T-helper 22 cell (primary cell): Measurements from ENCODE around the gene JMJD1C.
"Not testable (repeated sequence)": the region's sequence is repeated elsewhere in the genome, so short reads cannot be mapped to it uniquely, and the experiment has no call there.

Experiments
- DNase-seq: peaks from one replicate; pipeline ENCODE4 v3.0.0-alpha.2; 2020; ENCODE audit warnings: low read depth

The JMJD1C gene

DNA sequence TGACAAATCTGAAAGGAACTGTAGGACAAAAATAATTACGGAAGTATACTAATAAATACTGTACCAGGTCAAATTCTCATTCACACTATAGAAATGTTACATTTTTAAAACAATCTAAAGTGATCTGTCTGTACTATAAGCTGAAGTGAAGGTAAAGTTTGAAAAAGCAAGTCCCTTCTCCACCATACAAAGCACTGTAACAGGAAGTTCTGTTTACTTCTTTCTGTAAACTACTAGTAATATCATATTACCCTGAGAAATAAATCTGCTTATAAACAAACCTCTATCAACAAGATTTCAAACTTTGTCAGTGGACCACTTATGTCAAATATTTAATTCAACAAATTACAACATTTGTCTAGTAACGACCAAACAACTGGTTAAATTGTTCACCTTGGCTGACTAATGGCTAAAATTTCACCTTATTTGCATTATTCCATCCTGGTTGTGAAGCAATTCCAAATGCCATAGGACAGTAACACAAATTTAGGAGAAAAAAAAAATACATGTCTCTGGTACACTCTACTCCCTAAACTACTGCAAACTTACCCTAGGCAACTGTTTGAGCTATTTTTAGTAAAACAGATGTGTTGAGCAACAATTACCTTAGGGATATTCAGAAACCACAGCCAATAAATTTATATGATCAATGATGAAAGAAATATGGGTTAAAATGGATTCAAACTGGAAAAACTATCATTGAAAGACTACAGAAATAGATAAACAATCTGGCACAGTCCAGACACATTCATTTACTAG lies 206.7 kb downstream of the JMJD1C start:
- no peak for DNase-seq

DNA sequence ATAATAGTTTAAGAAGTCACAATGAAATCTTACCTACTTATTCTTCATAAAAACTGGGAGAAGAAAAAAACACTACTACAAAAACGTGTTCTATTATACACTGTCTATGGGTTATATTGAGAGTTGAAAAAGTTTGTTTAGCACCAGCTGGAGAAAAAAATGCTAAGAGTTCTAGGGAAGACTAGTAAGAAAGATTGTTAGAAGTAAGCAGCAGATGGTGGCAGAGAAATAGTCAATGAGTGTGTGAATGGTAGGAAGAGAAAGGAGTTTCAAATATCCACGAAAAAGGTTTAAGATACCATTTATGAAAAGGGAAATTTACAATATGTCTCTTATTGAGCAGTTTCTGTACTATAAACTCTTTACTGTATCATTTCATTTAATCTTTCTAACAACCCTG lies 208.0 kb downstream of the JMJD1C start:
- DNase-seq = no peak

DNA sequence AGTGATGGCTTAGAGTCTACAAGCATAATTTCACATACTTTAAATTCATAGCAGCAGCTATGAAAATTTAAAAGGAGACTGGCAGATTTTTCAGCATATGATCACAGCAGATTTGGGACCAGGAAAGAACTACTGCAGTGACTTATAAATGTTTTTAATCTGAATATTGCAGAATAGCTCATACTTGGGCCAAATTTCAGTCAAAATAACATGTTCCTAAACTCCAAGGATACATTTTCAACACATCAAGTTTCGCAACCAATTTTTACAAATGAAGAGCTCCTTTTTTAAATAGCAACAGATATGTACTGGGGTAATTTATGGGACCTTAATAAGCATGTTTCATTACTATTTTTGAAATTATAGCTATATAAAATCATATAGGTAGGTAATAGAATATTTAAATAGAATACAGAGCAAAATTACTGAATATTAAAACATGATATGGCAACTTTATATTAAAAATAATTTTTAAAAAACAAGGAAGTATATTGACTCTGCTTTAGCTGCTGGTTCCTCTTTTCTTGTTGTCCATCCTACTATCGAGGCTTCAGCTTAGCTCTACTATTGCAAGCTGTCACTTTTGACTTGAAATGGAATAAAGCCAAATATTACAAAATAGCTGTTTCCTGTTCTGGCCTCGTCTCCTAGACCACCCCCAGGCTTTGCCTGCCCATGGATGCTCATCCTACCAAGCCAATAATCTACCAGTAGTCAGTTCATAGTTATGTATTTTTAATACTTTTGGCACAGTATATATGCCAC lies 209.6 kb downstream of the JMJD1C start:
- no peak for DNase-seq

DNA sequence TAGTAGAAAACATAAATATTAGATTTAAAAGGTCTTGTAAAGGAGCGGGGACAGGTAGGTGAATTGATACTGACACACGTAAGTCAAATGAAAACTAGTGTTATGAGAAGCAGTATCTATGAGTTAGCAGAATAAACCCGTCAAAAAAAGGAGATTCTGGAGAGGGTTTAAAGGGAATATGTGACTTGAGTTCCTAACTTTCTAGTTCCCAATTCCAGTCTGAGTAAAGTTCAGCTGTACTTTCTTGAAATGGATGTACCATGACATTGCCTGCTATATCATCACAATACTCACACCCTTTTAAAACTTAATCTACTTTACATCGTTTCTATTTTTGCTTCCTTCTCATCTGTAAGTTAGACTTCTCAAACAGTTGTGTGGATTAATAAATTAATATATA lies 210.5 kb downstream of the JMJD1C start:
- DNase-seq = no peak

DNA sequence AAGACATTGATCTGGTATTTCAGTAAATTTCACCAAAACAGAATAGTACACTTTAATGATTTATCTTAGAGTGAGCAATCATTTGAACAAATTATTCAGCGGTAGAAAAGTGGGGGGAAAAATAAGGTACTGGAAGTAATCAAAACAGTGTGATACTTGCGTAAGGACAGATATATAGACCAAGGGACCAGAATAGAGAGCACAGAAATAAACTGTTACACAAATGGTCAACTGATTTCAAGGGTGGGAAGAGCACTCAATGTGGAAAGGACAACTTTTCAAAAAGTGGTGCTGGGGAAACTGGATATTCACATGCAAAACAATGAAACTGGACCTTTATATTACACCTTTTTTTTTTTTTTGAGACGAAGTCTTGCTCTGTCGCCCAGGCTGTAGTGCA lies 212.7 kb downstream of the JMJD1C start:
- DNase-seq = no peak

DNA sequence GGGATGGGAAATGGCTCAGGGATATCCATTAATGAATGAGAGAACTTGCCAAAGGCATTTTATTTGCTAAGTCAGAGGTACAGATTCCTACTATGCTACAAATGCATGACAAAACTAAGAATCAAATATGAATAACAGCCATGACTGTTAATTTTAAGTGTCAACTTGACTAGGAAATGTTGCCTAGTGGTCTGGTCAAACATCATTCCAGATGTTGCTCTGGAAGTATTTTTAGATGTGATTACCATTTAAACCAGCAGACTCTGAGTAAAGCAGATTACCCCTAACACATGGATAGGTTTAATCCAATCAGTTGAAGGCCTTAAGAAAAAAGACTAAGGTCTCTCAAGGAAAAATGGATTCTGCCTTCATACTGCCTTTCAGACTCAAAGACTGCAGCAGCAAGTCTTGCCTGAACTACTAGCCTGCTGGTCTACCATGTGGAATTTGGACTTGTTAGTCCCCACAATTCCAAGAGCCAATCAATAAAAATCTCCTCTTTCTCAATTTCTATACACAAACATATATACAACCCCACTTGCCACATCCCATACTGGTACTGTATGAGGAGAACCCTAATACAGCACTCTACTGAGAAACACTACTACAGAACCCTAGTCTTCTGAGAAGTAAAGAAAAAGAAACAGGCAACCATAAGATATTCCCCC lies 213.5 kb downstream of the JMJD1C start:
- DNase-seq = no peak

DNA sequence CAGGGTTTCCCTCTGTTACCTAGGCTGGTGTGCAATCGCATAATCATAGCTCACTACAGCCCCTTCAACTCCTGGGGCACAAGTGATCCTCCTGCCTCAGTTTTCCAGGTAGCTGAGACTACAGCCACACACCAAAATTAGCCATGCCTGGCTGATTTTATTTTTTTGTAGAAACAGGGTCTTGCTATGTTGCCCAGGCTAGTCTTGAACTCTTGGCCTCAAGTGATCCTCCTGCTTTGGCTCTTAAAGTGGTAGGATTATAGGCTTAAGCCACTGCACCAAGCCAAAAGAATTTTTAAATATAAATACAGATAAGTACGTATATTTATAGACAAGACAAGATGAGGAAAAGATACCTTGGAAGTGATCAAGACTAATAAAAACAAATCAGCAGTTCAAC lies 215.7 kb downstream of the JMJD1C start:
- DNase-seq = no peak

DNA sequence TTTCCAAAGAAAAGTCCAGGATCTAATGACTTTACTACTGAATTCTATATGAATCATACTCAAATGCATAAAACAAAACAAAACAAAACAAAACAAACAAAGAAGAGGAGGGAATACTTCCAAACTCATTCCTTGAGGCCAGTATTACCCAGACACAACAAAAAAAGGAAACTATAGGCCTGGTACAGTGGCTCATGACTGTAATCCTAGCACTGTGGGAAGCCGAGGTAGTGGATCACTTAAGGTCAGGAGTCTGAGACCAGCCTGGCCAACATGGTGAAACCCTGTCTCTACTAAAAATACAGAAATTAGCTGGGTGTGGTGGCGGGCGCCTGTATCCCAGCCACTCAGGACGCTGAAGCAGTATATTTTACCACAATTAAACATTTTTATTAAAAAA lies 218.0 kb downstream of the JMJD1C start:
- no peak for DNase-seq

DNA sequence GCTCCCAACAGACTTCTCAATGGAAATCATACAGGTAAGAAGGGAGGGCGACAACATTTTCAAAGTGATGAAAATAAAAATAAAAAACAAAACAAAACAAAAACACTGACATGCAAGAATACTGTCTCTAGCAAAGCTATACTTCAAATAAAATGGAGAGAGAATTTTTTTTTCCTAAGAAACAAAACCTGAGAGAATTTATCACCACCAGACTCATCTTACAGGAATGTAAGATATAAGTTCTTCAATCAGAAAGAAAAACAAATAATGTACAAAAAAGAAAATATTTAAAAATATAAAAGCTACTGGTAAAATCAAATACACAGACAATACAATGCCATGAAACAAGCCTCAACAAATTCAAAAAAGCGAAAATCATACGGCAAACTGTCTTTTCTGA lies 219.4 kb downstream of the JMJD1C start:
- no peak for DNase-seq

DNA sequence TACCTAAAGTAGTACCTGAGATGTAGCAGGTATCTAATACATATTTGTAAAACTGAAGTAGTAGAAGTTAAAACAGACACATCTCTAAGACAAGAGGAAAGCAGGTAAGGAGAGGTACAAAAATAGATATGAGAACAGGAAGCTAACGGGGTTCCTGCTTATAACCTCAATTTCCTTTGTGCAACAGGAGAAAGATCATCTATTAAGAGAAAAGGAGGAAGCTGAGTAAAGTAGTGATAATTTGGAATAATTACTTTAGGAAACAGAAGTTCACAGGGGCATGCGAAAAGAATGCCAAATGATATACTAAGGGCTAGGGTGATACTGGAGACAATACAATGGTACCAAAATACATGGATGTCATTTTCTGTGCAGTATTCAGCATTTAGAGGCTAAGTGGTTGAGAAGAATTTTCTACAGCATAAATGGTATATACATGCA lies 223.9 kb downstream of the JMJD1C start:
- no peak for DNase-seq

DNA sequence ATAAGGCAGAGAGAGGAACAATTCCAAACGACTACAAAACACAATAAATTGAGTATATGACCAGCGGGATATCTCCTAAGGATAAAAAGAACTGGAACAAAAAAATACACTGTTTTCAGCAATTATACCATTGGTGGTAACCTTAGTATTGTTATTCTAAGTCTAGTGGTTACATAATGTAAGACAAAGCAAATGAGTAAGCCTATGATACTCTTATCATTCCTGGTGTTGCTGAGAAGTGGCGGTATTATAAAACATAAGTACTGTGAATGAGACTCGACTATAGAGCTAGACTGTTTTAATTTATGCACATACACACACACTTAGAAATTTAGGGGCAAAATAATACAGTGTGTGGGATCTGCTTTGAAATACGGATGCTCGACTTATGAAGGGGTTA lies 225.0 kb downstream of the JMJD1C start:
- DNase-seq = no peak

DNA sequence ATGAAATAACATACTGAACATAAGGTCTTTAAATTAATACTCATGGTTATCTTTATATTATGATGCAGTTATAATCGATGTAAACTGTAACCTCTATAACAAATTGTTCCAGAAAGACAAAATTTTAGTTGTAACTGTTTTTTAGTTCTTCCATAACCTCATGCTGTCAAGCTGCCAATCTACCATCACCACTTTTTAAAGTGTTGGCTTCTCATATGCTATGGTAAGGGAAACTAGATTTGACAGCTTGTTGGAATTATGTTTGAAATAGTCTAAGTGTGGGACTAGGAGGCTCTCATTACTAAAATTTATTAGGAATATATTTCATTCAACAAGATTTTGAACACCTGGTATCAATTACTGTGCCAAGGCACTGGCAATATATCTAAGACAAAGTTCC lies 227.3 kb downstream of the JMJD1C start:
- no peak for DNase-seq

DNA sequence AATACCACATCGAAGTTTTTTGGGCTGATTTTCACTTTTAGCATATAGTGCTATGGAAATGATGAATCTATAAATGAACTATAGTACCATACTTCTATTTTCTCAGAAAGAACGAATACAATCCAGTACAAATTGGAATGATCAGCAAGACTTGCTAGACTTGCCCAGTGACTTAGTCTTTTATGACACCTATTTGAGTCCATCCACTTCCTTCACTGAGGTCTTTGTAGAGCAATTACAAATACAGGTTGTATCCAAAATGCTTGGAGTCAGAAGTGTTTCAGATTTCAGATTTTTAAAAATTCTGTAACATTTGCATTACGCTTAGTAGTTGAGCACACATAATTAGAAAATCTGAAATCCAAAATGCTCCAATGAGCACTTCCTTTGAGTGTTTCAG lies 228.4 kb downstream of the JMJD1C start:
- no peak for DNase-seq

DNA sequence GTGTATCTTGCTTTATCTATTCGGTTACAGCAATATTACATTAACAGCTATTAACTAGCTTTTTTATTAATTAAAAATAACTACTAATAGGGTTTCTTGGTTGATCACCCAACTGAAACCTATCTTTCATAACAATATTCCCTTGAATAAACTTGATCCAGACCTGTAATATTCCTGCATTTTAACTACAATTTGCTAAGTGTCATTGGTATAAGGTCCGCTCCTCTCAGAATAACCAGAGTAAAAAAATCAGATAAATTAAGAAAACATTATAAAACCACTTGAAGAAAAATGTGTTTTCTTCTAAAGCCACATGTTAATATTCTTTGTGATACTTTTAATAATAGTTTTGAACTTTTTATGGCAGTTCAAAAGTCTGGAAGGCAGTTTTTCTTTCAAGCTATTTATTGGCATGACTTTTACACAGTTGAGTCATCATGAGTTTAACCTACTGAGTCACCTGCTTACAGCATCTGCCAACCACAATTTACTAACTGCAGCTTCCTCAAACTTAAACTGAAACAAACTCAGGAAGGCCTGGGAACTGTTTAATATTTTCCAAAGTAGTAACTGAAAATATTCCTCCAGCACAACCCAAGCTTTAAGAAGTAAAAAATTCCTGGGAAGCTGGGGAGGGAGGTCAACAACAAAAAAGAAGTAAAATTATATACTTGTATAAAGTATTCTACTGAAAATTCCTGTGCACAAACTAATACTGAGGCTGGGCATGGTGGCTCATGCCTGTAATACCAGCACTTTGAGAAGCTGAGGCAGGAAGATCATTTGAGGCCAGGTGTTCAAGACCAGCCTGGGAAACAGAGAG lies 229.5 kb downstream of the JMJD1C start:
- DNase-seq = no peak

DNA sequence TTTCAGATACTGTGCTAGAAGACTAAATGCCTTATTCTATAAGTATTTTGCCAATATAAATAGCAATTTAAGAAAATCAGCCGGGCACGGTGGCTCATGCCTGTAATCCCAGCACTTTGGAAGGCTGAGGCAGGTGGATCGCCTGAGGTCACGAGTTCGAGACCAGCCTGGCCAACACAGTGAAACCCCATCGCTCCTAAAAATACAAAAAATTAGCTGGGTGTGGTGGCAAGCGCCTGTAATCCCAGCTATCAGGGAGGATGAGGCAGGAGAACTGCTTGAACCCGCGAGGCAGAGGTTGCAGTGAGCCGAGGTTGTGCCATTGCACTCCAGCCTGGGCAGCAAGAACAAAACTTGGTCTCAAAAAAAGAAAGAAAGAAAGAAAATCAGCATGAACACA lies 230.6 kb downstream of the JMJD1C start:
- not testable (repeated sequence) for DNase-seq

DNA sequence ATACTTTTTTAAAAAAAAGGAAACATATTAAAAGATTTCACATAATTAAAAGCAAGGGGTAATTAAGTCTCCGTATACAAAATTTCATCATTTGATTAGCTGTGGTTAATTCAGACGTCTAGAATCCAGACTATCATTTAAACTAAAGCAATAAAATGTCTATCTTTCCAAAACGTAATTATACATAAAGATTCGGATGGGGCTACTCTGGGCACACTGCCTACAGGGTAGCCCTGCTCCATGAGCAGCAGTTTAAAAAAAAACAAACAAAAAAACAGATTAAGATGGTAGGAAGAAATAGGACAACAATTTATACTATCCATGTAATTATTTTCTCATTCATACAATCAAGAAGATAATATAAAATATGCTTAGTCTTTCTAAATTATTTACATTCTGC lies 236.6 kb downstream of the JMJD1C start:
- no peak for DNase-seq

DNA sequence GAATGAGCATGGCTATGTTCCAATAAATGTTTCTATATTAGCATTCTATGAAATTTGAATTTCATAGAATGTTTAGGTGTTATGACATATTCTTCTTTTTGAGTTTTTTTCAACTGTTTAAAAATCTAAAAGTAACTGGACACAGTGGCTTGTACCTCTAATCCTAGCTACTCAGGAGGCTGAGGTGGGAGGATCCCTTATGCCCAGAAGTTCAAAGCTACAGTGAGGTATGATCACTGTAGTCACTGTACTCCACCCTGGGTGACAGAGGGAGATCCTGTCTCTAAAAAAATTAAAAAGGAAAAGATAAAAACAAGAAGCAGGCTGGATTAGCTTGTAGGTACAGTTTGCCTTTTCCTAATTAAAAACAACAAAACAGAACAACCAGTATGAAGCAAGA lies 237.5 kb downstream of the JMJD1C start:
- DNase-seq = no peak

DNA sequence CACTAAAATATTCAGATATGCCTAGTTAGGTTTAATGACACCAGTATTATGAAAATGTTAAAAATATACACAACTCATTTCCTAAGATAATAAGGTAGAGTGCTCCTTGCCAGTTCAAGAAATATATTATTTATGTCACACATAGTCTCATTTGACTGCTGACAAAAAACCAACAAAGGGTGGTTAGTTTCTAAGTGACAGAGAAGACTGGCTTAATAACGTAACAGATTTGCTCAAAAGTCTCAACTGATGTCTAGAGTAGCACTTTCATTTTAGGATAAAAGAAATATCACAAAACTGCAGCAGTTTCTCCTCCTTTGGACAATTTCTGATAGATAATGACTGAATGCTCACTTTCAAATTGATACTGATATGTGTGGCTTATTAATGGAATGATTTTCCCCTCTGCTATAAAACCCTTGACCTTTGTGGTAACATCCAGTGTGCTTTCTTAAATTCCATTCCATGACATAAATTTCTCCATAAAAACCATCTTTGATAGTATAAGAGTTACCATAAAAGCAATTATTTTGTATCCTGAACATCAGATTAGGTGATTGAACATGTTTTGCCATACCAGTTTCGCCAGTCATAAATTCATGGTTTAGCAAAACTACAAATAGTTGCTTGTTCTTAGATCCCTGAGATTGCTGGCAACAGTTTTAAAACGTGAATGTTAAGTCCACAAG lies 238.4 kb downstream of the JMJD1C start:
- no peak for DNase-seq

DNA sequence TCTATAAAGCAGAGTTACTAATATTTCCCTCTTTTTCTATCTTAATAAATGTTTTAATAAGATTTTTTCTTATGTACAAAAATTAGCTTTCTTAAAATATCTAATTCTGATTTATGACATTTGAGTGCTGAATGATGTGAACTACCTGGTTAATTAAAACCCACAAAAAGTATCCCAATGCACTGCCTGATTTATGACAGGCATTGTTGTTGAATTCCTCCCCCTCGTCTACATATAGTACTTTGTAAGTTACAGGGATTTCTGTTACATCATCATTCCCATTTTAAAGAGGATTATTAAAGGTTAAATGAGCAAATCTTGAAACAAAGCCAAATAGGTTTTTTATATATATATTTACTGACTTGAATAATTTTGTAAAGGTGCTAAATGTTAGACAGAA lies 241.5 kb downstream of the JMJD1C start:
- DNase-seq = no peak

DNA sequence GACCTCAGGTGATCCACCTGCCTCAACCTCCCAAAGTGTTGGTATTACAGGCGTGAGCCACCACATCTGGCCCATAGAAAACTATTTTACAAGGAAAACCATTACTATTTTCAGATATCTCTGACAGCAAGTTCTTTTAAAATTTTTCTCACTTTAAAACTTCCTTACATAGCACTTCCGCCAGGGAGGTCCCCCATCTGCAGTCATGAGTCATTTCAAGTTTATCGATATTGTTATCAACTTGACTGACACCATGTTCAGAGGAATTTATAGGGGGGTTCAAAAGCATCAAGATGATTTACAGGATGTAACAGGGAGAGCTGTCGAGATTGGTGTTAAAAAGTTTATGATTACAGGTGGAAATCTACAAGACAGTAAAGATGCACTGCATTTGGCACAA lies 243.8 kb downstream of the JMJD1C start:
- no peak for DNase-seq

DNA sequence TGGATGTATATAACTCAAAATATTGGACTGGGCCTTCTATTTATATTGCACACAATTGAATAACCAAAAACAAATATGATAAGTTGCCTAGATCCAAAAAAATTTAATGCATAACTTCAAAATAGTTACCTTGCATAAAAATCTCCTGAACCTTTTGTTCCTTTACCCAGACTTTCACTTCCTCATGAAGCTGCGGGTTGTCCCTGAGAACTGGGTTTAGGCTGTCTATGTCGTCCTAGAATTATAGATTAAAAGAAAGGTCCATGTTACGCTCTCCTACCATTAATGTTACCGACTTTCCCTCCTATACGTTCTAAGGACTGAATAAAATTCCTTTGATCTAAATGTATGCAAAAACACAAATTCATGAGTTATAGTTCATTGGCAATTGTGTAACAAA lies 246.0 kb downstream of the JMJD1C start:
- DNase-seq = no peak

DNA sequence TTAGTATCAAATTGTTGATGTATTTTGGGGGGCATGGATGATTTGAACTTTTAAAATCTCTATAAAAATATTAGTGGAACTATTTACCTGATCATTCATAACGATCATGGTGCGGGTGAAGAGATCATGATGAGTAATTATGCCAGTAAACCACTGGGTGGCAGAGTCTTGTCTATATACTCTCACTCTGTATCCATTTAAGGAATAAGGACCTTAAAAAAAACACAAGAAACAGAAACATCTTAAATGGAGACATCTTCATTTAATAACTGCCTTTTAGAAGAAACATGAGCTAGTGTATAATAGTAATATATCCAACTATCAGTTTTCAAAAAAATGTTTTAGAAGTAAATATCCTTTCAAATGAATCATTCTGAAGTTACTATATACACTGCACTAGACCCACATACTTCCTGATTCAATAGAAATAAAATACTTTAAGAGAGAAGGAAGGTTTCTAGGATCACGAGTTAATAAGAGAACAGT lies 248.6 kb downstream of the JMJD1C start:
- no peak for DNase-seq
